Activated CD8-positive, alpha-beta memory T cell treated with anti-CD3 and anti-CD28 coated beads, Interleukin-2, amount 10 ng/mL, durations not matched to agents 7 days and 5 days (primary cell): Measurements from ENCODE around the gene MLLT6. TPM values are rescaled to one million over a fixed set of nuclear protein-coding genes. Genes with fewer than 3 reads are reported as not detected.

Experiments used
- ATAC-seq: fragments of 150-1000 bp; cut with Tn5 transposase; one replicate; pipeline ENCODE4 v1.10.0; 2021; ENCODE audit warnings: moderate library complexity
- CTCF ChIA-PET: fragments of 350-600 bp; sonication (Branson Sonifier 250); formaldehyde crosslinking; loops from one replicate; lab custom pipeline; 2021; ENCODE audit warnings: antibody characterized with exemption; lab: Charles Lee
- DNase-seq: peaks from one replicate; pipeline ENCODE4 v3.0.0-alpha.2; 2020
- H3K27ac Mint-ChIP-seq: one replicate; pipeline ENCODE4 v1.8.0; 2021; ENCODE audit warnings: mild to moderate bottlenecking, mixed read lengths
- H3K27me3 Mint-ChIP-seq: one replicate; pipeline ENCODE4 v1.8.0; 2021; ENCODE audit warnings: mixed read lengths
- H3K36me3 Mint-ChIP-seq: one replicate; pipeline ENCODE4 v1.8.0; 2021; ENCODE audit warnings: mild to moderate bottlenecking, mixed read lengths
- H3K4me1 Mint-ChIP-seq: one replicate; pipeline ENCODE4 v1.8.0; 2021; ENCODE audit warnings: mixed read lengths
- H3K4me3 Mint-ChIP-seq: one replicate; pipeline ENCODE4 v1.8.0; 2021; ENCODE audit warnings: mild to moderate bottlenecking, moderate library complexity, mixed read lengths
- H3K9me3 Mint-ChIP-seq: one replicate; pipeline ENCODE4 v1.8.0; 2022; ENCODE audit warnings: low read depth, mixed read lengths
- microRNA-seq: library from miRNA; unstranded; fragments of <30 nt; microRNA quantifications from one replicate; pipeline ENCODE4 v1.2.0, GENCODE V29; 2022
- total RNA-seq, 2 experiments: library from RNA; stranded (reverse); gene quantifications; one replicate each; pipeline ENCODE4 v1.2.3, GENCODE V29; 2021

MLLT6 gene
- total RNA-seq, 2 experiments from 2014 or later: 223 to 247 TPM

- peaks cover 37% of the 10 kb centered on the region for H3K36me3 Mint-ChIP-seq
Observed at GRCh38 chr17:38766341-38766740, 61.3 kb downstream of the MLLT6 start.

GRCh38 chr17:38768417-38768816 is 63.3 kb downstream of the MLLT6 start:
- Mint-ChIP-seq H3K27me3 (no peaks in the 10 kb centered on the region), H3K27ac (no peak overlapping the region), H3K9me3 (no peaks in the 10 kb centered on the region), H3K4me3 (no peak overlapping the region), H3K36me3 (peaks cover 34% of the 10 kb centered on the region), H3K4me1 (no peaks in the 10 kb centered on the region)
- CTCF ChIA-PET: no interaction called here
- ATAC-seq: no peak
- no peak for DNase-seq

More at GRCh38 chr17:38766341-38766740, 61.3 kb downstream of the MLLT6 start:
- Mint-ChIP-seq H3K4me1 (peaks cover 6% of the 10 kb centered on the region), H3K4me3 (no peak overlapping the region), H3K27ac (no peak overlapping the region), H3K27me3 (no peaks in the 10 kb centered on the region), H3K9me3 (no peaks in the 10 kb centered on the region)
- DNase-seq: no peak
- ATAC-seq: no peak
- CTCF ChIA-PET: no interaction called here

- Mint-ChIP-seq H3K4me3 (no peak overlapping the region), H3K27me3 (no peaks in the 10 kb centered on the region), H3K9me3 (no peaks in the 10 kb centered on the region), H3K36me3 (peaks cover 30% of the 10 kb centered on the region), H3K4me1 (no peaks in the 10 kb centered on the region), H3K27ac (no peak overlapping the region)
- no peak for DNase-seq
- CTCF ChIA-PET: no interaction called here
- no peak for ATAC-seq
Observed at GRCh38 chr17:38773258-38773657, 68.2 kb downstream of the MLLT6 start.

GRCh38 chr17:38777641-38778250 is 72.7 kb downstream of the MLLT6 start:
- Mint-ChIP-seq H3K27me3 (no peaks in the 10 kb centered on the region), H3K9me3 (no peaks in the 10 kb centered on the region), H3K4me1 (peaks cover 2% of the 10 kb centered on the region), H3K36me3 (peaks cover 31% of the 10 kb centered on the region), H3K4me3 (no peak overlapping the region), H3K27ac (no peak overlapping the region)
- DNase-seq (no peak), ATAC-seq (no peak)
- CTCF ChIA-PET: interaction anchor here (1.4 kb wide), 1 partner anchor 8 kb away, joined by 3 read pairs; no protein-coding TSS in a partner anchor

Small RNAs within 50 kb of the gene (microRNA-seq; reads per million reads assigned to microRNA genes)
- 3.0 reads per million for gene MIR4726
- not detected for gene MIR4734

Other genes with a start within 250 kb of the MLLT6 start
- under 1 TPM; 0.26 to 0.30 TPM for gene SRCIN1, start 99.3 kb upstream of the MLLT6 start, total RNA-seq
- 10 to 100 TPM; 10.4 to 20.1 TPM for gene EPOP, start 30.3 kb upstream of the MLLT6 start, total RNA-seq
- gene CISD3, start 25.1 kb downstream of the MLLT6 start, total RNA-seq: 10 to 100 TPM; 51.3 to 54.3 TPM
- 1 to 10 TPM; 2.1 to 2.5 TPM for gene PCGF2, start 43.1 kb downstream of the MLLT6 start, total RNA-seq
- gene PSMB3, start 47.5 kb downstream of the MLLT6 start, total RNA-seq: 100 to 1,000 TPM; 246 to 303 TPM
- gene PIP4K2B, start 94.3 kb downstream of the MLLT6 start, total RNA-seq: 10 to 100 TPM; 37.6 TPM
- gene CWC25, start 120.0 kb downstream of the MLLT6 start, total RNA-seq: 10 to 100 TPM; 28.7 to 33.0 TPM
- gene RPL23, start 148.4 kb downstream of the MLLT6 start, total RNA-seq: 1,000 to 10,000 TPM in 1 of 2 experiments, 100 to 1,000 TPM in 1; 831 to 1,130 TPM
- 100 to 1,000 TPM; 208 to 239 TPM for gene LASP1, start 164.8 kb downstream of the MLLT6 start, total RNA-seq